OCI-LY3 (cell line): ENCODE results near the gene VEGFC.

Source experiments
- CTCF ChIP-seq: fragments of 200-600, 300-600 bp; sonication (generic); IDR thresholded peaks from 2 replicates; pipeline ENCODE4 v1.5.1; 2014; ENCODE audit warnings: antibody characterized with exemption, low read length, low read depth
- EZH2phosphoT487 ChIP-seq: fragments of 200-600 bp; shearing (Covaris generic); IDR thresholded peaks from 2 replicates; pipeline ENCODE4 v1.6.1; 2018; ENCODE audit warnings: antibody characterized with exemption, mixed run types, low read depth

- TF ChIP-seq CTCF (no peak), EZH2phosphoT487 (no peak)
These were observed 127.8 kb downstream of the VEGFC start for GRCh38 chr4:176664964-176665363.
